B cell (primary cell): Measurements from ENCODE around the gene UROS. TPM values are rescaled to one million over a fixed set of nuclear protein-coding genes. Genes with fewer than 3 reads are reported as not detected.

Experiments used
- ATAC-seq: fragments of 200-7000 bp; cut with Tn5 transposase; one replicate; pipeline ENCODE4 v1.10.0; 2021; ENCODE audit warnings: low read depth, mild to moderate bottlenecking, moderate number of reproducible peaks, moderate library complexity
- CTCF ChIA-PET: fragments of 350-600 bp; sonication (Branson Sonifier 250); formaldehyde crosslinking; loops from one replicate; lab custom pipeline; 2021; ENCODE audit warnings: antibody characterized with exemption, inconsistent platforms; lab: Charles Lee
- POLR2A ChIA-PET: fragments of 350-600 bp; sonication (Branson Sonifier 250); formaldehyde crosslinking; loops from one replicate; lab custom pipeline; 2021; ENCODE audit warnings: antibody characterized with exemption; lab: Charles Lee
- DNase-seq: peaks from one replicate; pipeline ENCODE4 v3.0.0; 2013
- H2AFZ ChIP-seq: 2 replicates; pipeline ENCODE4 v1.6.1; 2012; ENCODE audit warnings: mild to moderate bottlenecking, low read depth, low read length; ENCODE audit not compliant: insufficient read depth, poor library complexity, severe bottlenecking
- H3K27ac ChIP-seq, 2 donors: 1 replicate in 1 of 2; 2 replicates in 1 of 2; pipeline ENCODE4 v1.5.1; 2012 to 2013; ENCODE audit warnings: low read length in 2 of 2, mild to moderate bottlenecking in 2 of 2, moderate library complexity in 1 of 2
- H3K27me3 ChIP-seq, 4 experiments: fragments of 200-600 bp in 1 of 4; sonication (generic) in 1 of 4; replicated peaks in 1 of 4; 1 replicate in 2 of 4; 2 replicates in 2 of 4; pipeline versions ENCODE4 v1.6.1 to v1.7.0; 2013 to 2016; ENCODE audit warnings: low read length in 3 of 4, mild to moderate bottlenecking in 2 of 4, mixed read lengths in 1 of 4, moderate library complexity in 1 of 4; ENCODE audit not compliant: insufficient read depth in 4 of 4, control insufficient read depth in 3 of 4; ENCODE audit errors: control extremely low read depth in 1 of 4
- H3K36me3 ChIP-seq, 2 experiments: replicated peaks in 1 of 2; 1 replicate in 1 of 2; 2 replicates in 1 of 2; pipeline versions ENCODE4 v1.6.1 to v1.7.1; 2013; ENCODE audit warnings: low read length in 1 of 2; ENCODE audit not compliant: insufficient read depth in 2 of 2, control insufficient read depth in 1 of 2; ENCODE audit errors: control extremely low read depth in 1 of 2, extremely low read depth in 1 of 2
- H3K4me1 ChIP-seq, 2 donors: fragments of 200-600 bp in 1 of 2; sonication (generic) in 1 of 2; 1 replicate in 1 of 2; 2 replicates in 1 of 2; pipeline versions ENCODE4 v1.5.1 to v1.6.1; 2013 to 2017; ENCODE audit warnings: low read length in 2 of 2; ENCODE audit not compliant: control insufficient read depth in 2 of 2, insufficient read depth in 2 of 2
- H3K4me2 ChIP-seq: replicated peaks from 2 replicates; pipeline ENCODE3; 2012; ENCODE audit warnings: mild to moderate bottlenecking, low read depth, low read length; ENCODE audit not compliant: poor library complexity, severe bottlenecking
- H3K4me3 ChIP-seq, 5 experiments: fragments of 200-600 bp in 1 of 5; sonication (generic) in 1 of 5; 1 replicate in 3 of 5; 2 replicates in 2 of 5; pipeline versions ENCODE4 v1.5.1 to v1.7.0; 2011 to 2016; ENCODE audit warnings: low read length in 4 of 5, mild to moderate bottlenecking in 4 of 5, low read depth in 2 of 5, control low read depth in 1 of 5, moderate library complexity in 1 of 5; ENCODE audit not compliant: insufficient read depth in 1 of 5; ENCODE audit errors: control extremely low read depth in 1 of 5, extremely low read depth in 1 of 5
- H3K79me2 ChIP-seq: fragments of 200-600 bp; sonication (generic); one replicate; pipeline ENCODE4 v1.6.0; 2016; ENCODE audit warnings: low read length; ENCODE audit not compliant: control insufficient read depth, insufficient read depth
- H3K9ac ChIP-seq: fragments of 200-600 bp; sonication (generic); 2 replicates; pipeline ENCODE4 v1.6.1; 2017; ENCODE audit warnings: mild to moderate bottlenecking, low read length, moderate library complexity
- H3K9me3 ChIP-seq, 3 donors: one replicate each; pipeline versions ENCODE4 v1.6.1 to v1.7.1; 2013; ENCODE audit warnings: low read length in 2 of 3; ENCODE audit not compliant: control insufficient read depth in 2 of 3, insufficient read depth in 1 of 3; ENCODE audit errors: control extremely low read depth in 1 of 3
- H4K20me1 ChIP-seq: 2 replicates; pipeline ENCODE4 v1.6.0; 2012; ENCODE audit warnings: mild to moderate bottlenecking, low read length; ENCODE audit not compliant: insufficient read depth, control insufficient read depth, poor library complexity, severe bottlenecking
- H3K27ac Mint-ChIP-seq: one replicate; pipeline ENCODE4 v1.8.0; 2021; ENCODE audit warnings: mixed read lengths
- H3K27me3 Mint-ChIP-seq: one replicate; pipeline ENCODE4 v1.8.0; 2021; ENCODE audit warnings: mixed read lengths
- H3K4me1 Mint-ChIP-seq: one replicate; pipeline ENCODE4 v1.8.0; 2021; ENCODE audit warnings: mixed read lengths
- H3K4me3 Mint-ChIP-seq: one replicate; pipeline ENCODE4 v1.8.0; 2021; ENCODE audit warnings: mixed read lengths
- H3K9me3 Mint-ChIP-seq: one replicate; pipeline ENCODE4 v1.8.0; 2022; ENCODE audit warnings: mixed read lengths; ENCODE audit not compliant: insufficient read depth
- EZH2 ChIP-seq: IDR thresholded peaks from 2 replicates; pipeline ENCODE4 v1.6.1; 2012; ENCODE audit warnings: borderline replicate concordance, low read depth, mild to moderate bottlenecking, moderate library complexity, low read length; ENCODE audit not compliant: insufficient read depth, poor library complexity, severe bottlenecking
- WGBS: methylation state at CpG from one replicate; pipeline ENCODE4 v1.1.5; 2013; ENCODE audit warnings: missing lambda C conversion rate; ENCODE audit not compliant: insufficient coverage; 5-methylcytosine and 5-hydroxymethylcytosine counted together
- intact Hi-C: fragments of 100-400 bp; cut with micrococcal nuclease; formaldehyde crosslinking; loops from one replicate; pipeline ENCODE4 v1.10.0; 2022
- polyA plus RNA-seq: library from polyadenylated mRNA; depleted of rRNA; stranded (reverse); fragments of >200 nt; gene quantifications from 2 replicates; pipeline ENCODE4 v1.2.3, GENCODE V29; 2012
- total RNA-seq, 2 donors: library from RNA; stranded (reverse); fragments of 120-200 nt in 1 of 2; gene quantifications; 1 replicate in 1 of 2; 2 replicates in 1 of 2; pipeline versions ENCODE4 v1.2.3 to v1.2.4, GENCODE V29; 2013 to 2022
- TF ChIP-seq, protein P1 (sequence below): fragments of 200-600 bp; IDR thresholded peaks from one replicate; pipeline ENCODE4 v1.8.0; 2022; ENCODE audit warnings: antibody characterized with exemption, mild to moderate bottlenecking

Gene UROS
- total and polyA plus RNA-seq, 2 donors (not counting 1 experiment from before 2014, with no cell fraction given), result 28.3 to 37.1 TPM

DNA sequence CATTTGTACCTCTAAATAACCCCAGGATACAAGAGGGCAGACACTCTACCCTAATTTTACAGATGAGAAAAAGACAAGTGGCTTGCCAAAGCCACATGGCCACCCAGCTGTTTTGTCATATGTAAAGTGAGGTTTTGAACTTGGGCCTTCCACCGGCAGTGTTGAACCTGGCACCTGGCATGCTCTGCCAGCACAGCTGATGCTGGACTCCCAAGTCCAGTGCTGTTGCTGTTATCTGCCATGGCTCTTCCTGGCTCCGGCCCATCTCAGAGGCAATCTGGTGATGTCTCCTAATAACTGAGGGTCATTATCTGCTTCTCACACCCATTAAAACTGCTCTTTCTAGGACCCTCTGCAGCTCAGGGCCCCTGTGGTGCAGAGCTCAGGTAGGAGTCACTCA, 25.3 kb upstream of the UROS start:
- ChIA-PET CTCF (no interaction called here), POLR2A (no interaction called here)
- H3K9me3 Mint-ChIP-seq, result no peaks in the 10 kb centered on the region
- Histone ChIP-seq H4K20me1 (no peaks in the 10 kb centered on the region), H3K4me3 (no peak overlapping the region), H3K9ac (no peak overlapping the region), H3K9me3 (no peaks in the 10 kb centered on the region), H3K79me2 (no peaks in the 10 kb centered on the region), H3K27me3 (no peaks in the 10 kb centered on the region), H3K4me2 (no peak overlapping the region), H3K27ac (no peak overlapping the region), H3K4me1 (no peaks in the 10 kb centered on the region), H2AFZ (no peak overlapping the region), H3K36me3 (peaks cover 0 to 16% of the 10 kb centered on the region in 2 experiments)
- 60% methylated on average over 1 of the region's 2 CpGs for WGBS
- ATAC-seq (no peak), DNase-seq (no peak)
- intact Hi-C loops, result no loop called here
- H3K4me3 Mint-ChIP-seq, result no peak overlapping the region
- TF ChIP-seq EZH2, result no peak
- TF ChIP-seq, protein P1, sequence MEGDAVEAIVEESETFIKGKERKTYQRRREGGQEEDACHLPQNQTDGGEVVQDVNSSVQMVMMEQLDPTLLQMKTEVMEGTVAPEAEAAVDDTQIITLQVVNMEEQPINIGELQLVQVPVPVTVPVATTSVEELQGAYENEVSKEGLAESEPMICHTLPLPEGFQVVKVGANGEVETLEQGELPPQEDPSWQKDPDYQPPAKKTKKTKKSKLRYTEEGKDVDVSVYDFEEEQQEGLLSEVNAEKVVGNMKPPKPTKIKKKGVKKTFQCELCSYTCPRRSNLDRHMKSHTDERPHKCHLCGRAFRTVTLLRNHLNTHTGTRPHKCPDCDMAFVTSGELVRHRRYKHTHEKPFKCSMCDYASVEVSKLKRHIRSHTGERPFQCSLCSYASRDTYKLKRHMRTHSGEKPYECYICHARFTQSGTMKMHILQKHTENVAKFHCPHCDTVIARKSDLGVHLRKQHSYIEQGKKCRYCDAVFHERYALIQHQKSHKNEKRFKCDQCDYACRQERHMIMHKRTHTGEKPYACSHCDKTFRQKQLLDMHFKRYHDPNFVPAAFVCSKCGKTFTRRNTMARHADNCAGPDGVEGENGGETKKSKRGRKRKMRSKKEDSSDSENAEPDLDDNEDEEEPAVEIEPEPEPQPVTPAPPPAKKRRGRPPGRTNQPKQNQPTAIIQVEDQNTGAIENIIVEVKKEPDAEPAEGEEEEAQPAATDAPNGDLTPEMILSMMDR, result no peak
- H3K27ac Mint-ChIP-seq, result no peak overlapping the region
- H3K4me1 Mint-ChIP-seq, result no peaks in the 10 kb centered on the region
- no peaks in the 10 kb centered on the region for H3K27me3 Mint-ChIP-seq

DNA sequence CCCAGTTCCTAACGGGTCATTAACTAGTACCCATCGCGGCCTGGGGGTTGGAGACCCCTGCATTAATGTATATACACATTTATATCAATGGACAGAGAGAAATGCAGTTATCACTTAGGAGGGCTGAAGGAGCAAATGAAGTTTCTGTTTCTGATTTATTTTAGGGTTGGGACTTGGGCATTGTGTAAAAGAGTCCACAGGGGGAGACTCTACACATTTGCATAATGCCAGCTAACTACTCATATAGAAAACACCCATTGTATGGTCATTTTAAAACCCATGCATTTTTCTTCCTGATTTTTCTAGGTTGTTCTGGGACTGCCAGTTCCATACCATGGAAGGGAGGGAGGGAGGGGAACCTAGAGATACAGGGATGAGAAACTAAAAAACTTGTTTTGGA, 23.8 kb upstream of the UROS start:
- no CpG with 5 or more reads among the region's 3 CpGs for WGBS
- H2AFZ ChIP-seq, result no peak overlapping the region
- no peaks in the 10 kb centered on the region for H3K4me1 ChIP-seq
- no peaks in the 10 kb centered on the region for H3K9me3 Mint-ChIP-seq
- peaks cover 0 to 13% of the 10 kb centered on the region in 2 experiments for H3K36me3 ChIP-seq
- no peaks in the 10 kb centered on the region for H3K4me1 Mint-ChIP-seq
- no peaks in the 10 kb centered on the region for H3K79me2 ChIP-seq
- TF ChIP-seq, protein P1, result no peak
- TF ChIP-seq EZH2, result no peak
- H3K27me3 ChIP-seq, result no peaks in the 10 kb centered on the region
- ChIA-PET CTCF (no interaction called here), POLR2A (no interaction called here)
- H3K9me3 ChIP-seq, result no peaks in the 10 kb centered on the region
- H3K4me3 ChIP-seq, result no peak overlapping the region
- H3K4me3 Mint-ChIP-seq, result no peak overlapping the region
- no peaks in the 10 kb centered on the region for H3K27me3 Mint-ChIP-seq
- H3K27ac Mint-ChIP-seq, result no peak overlapping the region
- H4K20me1 ChIP-seq, result no peaks in the 10 kb centered on the region
- DNase-seq (no peak), ATAC-seq (no peak)
- H3K4me2 ChIP-seq, result no peak overlapping the region
- intact Hi-C loops, result no loop called here
- no peak overlapping the region for H3K27ac ChIP-seq
- H3K9ac ChIP-seq, result no peak overlapping the region
